HCT116 (cell line): Measurements from ENCODE around the gene TENM3. TPM values are rescaled to one million over a fixed set of nuclear protein-coding genes. Genes with fewer than 3 reads are reported as not detected.

Experiments used
- ATAC-seq: fragments of 200-7000 bp; cut with Tn5 transposase; 2 replicates; pipeline ENCODE4 v1.9.1; 2020; ENCODE audit warnings: mild to moderate bottlenecking, moderate library complexity
- BruUV-seq: library from RNA; stranded (reverse); fragments of 400-500 nt; replicated peaks from 2 replicates; lab custom pipeline; 2021; lab: Mats Ljungman, UMichigan
- CTCF ChIA-PET: fragments of 300-600 bp; sonication (Branson Sonifier 250); formaldehyde crosslinking; loops from one replicate; lab custom pipeline; 2021; ENCODE audit warnings: antibody characterized with exemption; lab: Charles Lee
- POLR2A ChIA-PET: fragments of 300-600, 350-600 bp; sonication (Branson Sonifier 250); formaldehyde crosslinking; loops from one replicate; lab custom pipeline; 2021; ENCODE audit warnings: antibody characterized with exemption; lab: Charles Lee
- RAD21 ChIA-PET, 2 experiments: fragments of 300-600 bp; sonication (Branson Sonifier 250); formaldehyde crosslinking; loops; one replicate each; lab custom pipeline; 2023; ENCODE audit warnings: low total read pairs in 2 of 2; ENCODE audit not compliant: uncharacterized antibody in 2 of 2, unreplicated experiment in 2 of 2, low non-redundant PET in 1 of 2; lab: Charles Lee
- DNase-seq: peaks from one replicate; pipeline ENCODE4 v3.0.0-alpha.2; 2010; ENCODE audit warnings: low read depth, low spot score
- H2AFZ ChIP-seq: fragments of 200-600 bp; shearing (Covaris generic), sonication (generic); 2 replicates; pipeline ENCODE4 v1.6.1; 2017; ENCODE audit warnings: low read depth, mixed run types, mixed read lengths, antibody characterized with exemption, low read length; ENCODE audit not compliant: poor library complexity, severe bottlenecking
- H3K27ac ChIP-seq: 2 replicates; pipeline ENCODE4 v1.5.1; 2012; ENCODE audit warnings: low read depth, low read length
- H3K27me3 ChIP-seq: fragments of 200-600 bp; sonication (generic); 2 replicates; pipeline ENCODE4 v1.6.1; 2016; ENCODE audit warnings: mixed run types, low read length, mixed read lengths; ENCODE audit not compliant: insufficient read depth
- H3K36me3 ChIP-seq, 2 experiments: fragments of 200-500 bp in 1 of 2; fragments of 200-600 bp in 1 of 2; sonication (Bioruptor generic) in 1 of 2; sonication (generic) in 1 of 2; 2 replicates each; pipeline versions ENCODE4 v1.5.1 to v1.6.1; 2014 to 2016; ENCODE audit warnings: low read length in 2 of 2, inconsistent platforms in 1 of 2, mixed read lengths in 1 of 2, mixed run types in 1 of 2; ENCODE audit not compliant: insufficient read depth in 2 of 2, control insufficient read depth in 1 of 2
- H3K4me1 ChIP-seq, 2 experiments: fragments of 200-600 bp in 1 of 2; sonication (generic) in 1 of 2; 2 replicates each; pipeline versions ENCODE4 v1.5.1 to v1.6.1; 2012 to 2017; ENCODE audit warnings: low read length in 2 of 2, inconsistent platforms in 1 of 2, mild to moderate bottlenecking in 1 of 2, mixed read lengths in 1 of 2, mixed run types in 1 of 2, moderate library complexity in 1 of 2; ENCODE audit not compliant: insufficient read depth in 2 of 2, control insufficient read depth in 1 of 2
- H3K4me2 ChIP-seq: fragments of 200-600 bp; sonication (generic); 2 replicates; pipeline ENCODE4 v1.6.1; 2017; ENCODE audit warnings: mixed run types, low read length, mixed read lengths
- H3K4me3 ChIP-seq, 2 experiments: fragments of 200-600 bp in 1 of 2; sonication (generic) in 1 of 2; replicated peaks in 1 of 2; 2 replicates each; pipeline ENCODE4 v1.5.1; 2011 to 2016; ENCODE audit warnings: low read length in 2 of 2, control low read depth in 1 of 2, low read depth in 1 of 2, mild to moderate bottlenecking in 1 of 2, mixed read lengths in 1 of 2, mixed run types in 1 of 2
- H3K79me2 ChIP-seq: fragments of 200-600 bp; sonication (generic); 2 replicates; pipeline ENCODE4 v1.6.1; 2017; ENCODE audit warnings: mild to moderate bottlenecking, mixed run types, low read length, moderate library complexity, mixed read lengths; ENCODE audit not compliant: insufficient read depth
- H3K9ac ChIP-seq: fragments of 200-600 bp; sonication (generic); 2 replicates; pipeline ENCODE4 v1.6.1; 2016; ENCODE audit warnings: low read length, mixed read lengths
- H3K9me2 ChIP-seq: fragments of 200-600 bp; sonication (generic), shearing (Covaris generic); 2 replicates; pipeline ENCODE4 v1.6.1; 2017; ENCODE audit warnings: mixed run types, mild to moderate bottlenecking, moderate library complexity; ENCODE audit not compliant: insufficient read depth
- H3K9me3 ChIP-seq, 2 experiments: fragments of 200-500 bp in 1 of 2; fragments of 200-600 bp in 1 of 2; sonication (Bioruptor generic) in 1 of 2; sonication (generic) in 1 of 2; 2 replicates each; pipeline ENCODE4 v1.6.1; 2014 to 2017; ENCODE audit warnings: low read length in 2 of 2, mixed read lengths in 2 of 2, inconsistent platforms in 1 of 2, low read depth in 1 of 2, mild to moderate bottlenecking in 1 of 2, mixed run types in 1 of 2, moderate library complexity in 1 of 2; ENCODE audit not compliant: control insufficient read depth in 1 of 2, insufficient read depth in 1 of 2
- H4K20me1 ChIP-seq: fragments of 200-600 bp; sonication (generic), shearing (Covaris generic); 2 replicates; pipeline ENCODE4 v1.6.1; 2017; ENCODE audit warnings: mixed run types, mild to moderate bottlenecking, moderate library complexity; ENCODE audit not compliant: insufficient read depth
- CBX3 ChIP-seq: IDR thresholded peaks from 2 replicates; pipeline ENCODE4 v1.6.1; 2012; ENCODE audit warnings: low read depth
- EGR1 ChIP-seq: IDR thresholded peaks from 2 replicates; pipeline ENCODE4 v1.6.1; 2012; ENCODE audit warnings: low read depth
- ELF1 ChIP-seq: IDR thresholded peaks from 2 replicates; pipeline ENCODE4 v1.6.1; 2012; ENCODE audit warnings: low read depth, borderline replicate concordance
- EZH2 ChIP-seq: fragments of 200-600 bp; sonication (generic); IDR thresholded peaks from 2 replicates; pipeline ENCODE4 v1.6.1; 2017; ENCODE audit warnings: antibody characterized with exemption, mixed run types
- JUND ChIP-seq: IDR thresholded peaks from 2 replicates; pipeline ENCODE4 v1.6.1; 2012
- POLR2A ChIP-seq: IDR thresholded peaks from 2 replicates; pipeline ENCODE4 v1.7.0; 2011; ENCODE audit warnings: borderline replicate concordance; ENCODE audit not compliant: insufficient read depth, insufficient read length; ENCODE audit errors: extremely low read depth
- POLR2AphosphoS5 ChIP-seq: IDR thresholded peaks from 2 replicates; pipeline ENCODE4 v1.6.1; 2011; ENCODE audit warnings: mild to moderate bottlenecking, low read depth, low read length, moderate library complexity
- SIN3A ChIP-seq: IDR thresholded peaks from 2 replicates; pipeline ENCODE4 v1.6.1; 2012; ENCODE audit warnings: low read depth
- SP1 ChIP-seq: IDR thresholded peaks from 2 replicates; pipeline ENCODE4 v1.6.1; 2012; ENCODE audit warnings: low read depth
- SRF ChIP-seq: IDR thresholded peaks from 2 replicates; pipeline ENCODE4 v1.6.1; 2012; ENCODE audit warnings: low read depth
- TCF7L2 ChIP-seq: IDR thresholded peaks from 2 replicates; pipeline ENCODE4 v1.7.0; 2011; ENCODE audit warnings: borderline replicate concordance, inconsistent platforms; ENCODE audit not compliant: insufficient read depth, insufficient read length; ENCODE audit errors: extremely low read depth
- YY1 ChIP-seq: IDR thresholded peaks from 2 replicates; pipeline ENCODE4 v1.6.1; 2011; ENCODE audit warnings: low read length, low read depth, moderate library complexity, mild to moderate bottlenecking; ENCODE audit not compliant: insufficient replicate concordance; ENCODE audit errors: extremely low read depth
- ZFX ChIP-seq: fragments of 450-650 bp; IDR thresholded peaks from 2 replicates; pipeline ENCODE4 v1.6.1; 2017
- ZNF274 ChIP-seq: fragments of 200-500 bp; sonication (Bioruptor generic); IDR thresholded peaks from 2 replicates; pipeline ENCODE4 v1.6.1; 2014; ENCODE audit warnings: mild to moderate bottlenecking, low read depth, low read length, inconsistent platforms
- intact Hi-C: fragments of 100-400 bp; cut with micrococcal nuclease; formaldehyde crosslinking; loops from 2 replicates; pipeline ENCODE4 v1.10.0; 2022
- total RNA-seq: library from RNA; stranded (reverse); gene quantifications from one replicate; pipeline ENCODE4 v1.2.1, GENCODE V29; 2021; ENCODE audit not compliant: unreplicated experiment
- TF ChIP-seq, protein P1 (sequence below): IDR thresholded peaks from 2 replicates; pipeline ENCODE4 v1.6.1; 2011; ENCODE audit warnings: mild to moderate bottlenecking, low read length, moderate library complexity; ENCODE audit not compliant: insufficient replicate concordance; ENCODE audit errors: extremely low read depth
- TF ChIP-seq, protein P2 (sequence below), 3 experiments: fragments of 200-600 bp in 1 of 3; sonication (generic) in 1 of 3; IDR thresholded peaks in 2 of 3; conservative IDR thresholded peaks in 1 of 3; 2 replicates each; pipeline ENCODE4 v1.5.1; 2012 to 2017; ENCODE audit warnings: low read depth in 2 of 3, low read length in 2 of 3, antibody characterized with exemption in 1 of 3, borderline replicate concordance in 1 of 3, control low read depth in 1 of 3, mild to moderate bottlenecking in 1 of 3, mixed read lengths in 1 of 3, mixed run types in 1 of 3, moderate library complexity in 1 of 3; ENCODE audit not compliant: insufficient read depth in 1 of 3
- TF ChIP-seq, protein P3 (sequence below): IDR thresholded peaks from 2 replicates; pipeline ENCODE4 v1.6.1; 2012

Gene TENM3
- total RNA-seq, 1 experiment from 2014 or later: 0.54 TPM

DNA sequence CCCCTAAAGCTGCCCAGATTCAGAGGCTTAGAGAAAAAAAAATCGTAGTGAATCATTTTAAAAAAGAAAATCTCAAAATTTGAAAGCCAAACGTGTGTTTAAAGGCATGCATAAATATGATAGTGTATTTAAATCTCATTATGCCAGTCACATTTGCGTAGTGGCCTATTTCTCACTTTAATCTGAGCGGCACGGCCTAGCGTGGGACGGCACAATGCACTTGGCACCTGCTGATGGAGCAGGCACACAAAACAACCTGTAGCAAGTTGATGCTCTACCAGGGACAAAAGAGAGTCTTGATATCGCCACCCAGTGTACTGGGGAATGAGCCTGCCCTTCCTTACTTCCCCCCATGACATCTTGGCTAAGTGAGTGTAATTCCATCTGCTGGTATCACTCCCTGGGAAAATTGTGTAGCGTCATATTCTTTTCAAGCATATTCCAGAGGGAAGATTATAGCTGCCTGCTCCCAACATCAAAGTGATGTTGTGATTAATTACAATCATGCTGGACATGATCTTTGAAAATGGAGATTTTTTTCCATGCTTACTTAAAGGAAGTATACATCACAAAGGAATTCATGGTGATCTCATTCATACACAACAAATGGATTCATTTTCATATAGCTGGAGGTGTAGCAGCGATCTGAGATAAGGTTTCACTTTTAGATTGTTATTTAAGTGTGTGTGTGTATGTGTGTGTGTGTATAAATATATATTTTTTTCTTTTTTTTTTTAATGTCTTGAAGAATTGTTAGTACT is 535.2 kb downstream of the TENM3 start:
- Histone ChIP-seq H4K20me1 (no peaks in the 10 kb centered on the region), H3K9me3 (no peaks in the 10 kb centered on the region), H3K9ac (no peak overlapping the region), H3K27me3 (peaks cover 18% of the 10 kb centered on the region)
- intact Hi-C loops: no loop called here
- TF ChIP-seq ELF1: no peak
- TF ChIP-seq, all 23 proteins: peak for 0
- Histone ChIP-seq H3K4me1 (no peaks in the 10 kb centered on the region), H2AFZ (no peak overlapping the region), H3K27ac (no peak overlapping the region), H3K36me3 (no peaks in the 10 kb centered on the region), H3K4me3 (no peak overlapping the region), H3K4me2 (no peak overlapping the region), H3K79me2 (no peaks in the 10 kb centered on the region), H3K9me2 (no peaks in the 10 kb centered on the region)
- ATAC-seq (no peak), DNase-seq (no peak)
- CTCF ChIA-PET: no interaction called here
- RAD21 ChIA-PET: no interaction called here
- POLR2A ChIA-PET: no interaction called here
- no TSS peak for BruUV-seq

DNA sequence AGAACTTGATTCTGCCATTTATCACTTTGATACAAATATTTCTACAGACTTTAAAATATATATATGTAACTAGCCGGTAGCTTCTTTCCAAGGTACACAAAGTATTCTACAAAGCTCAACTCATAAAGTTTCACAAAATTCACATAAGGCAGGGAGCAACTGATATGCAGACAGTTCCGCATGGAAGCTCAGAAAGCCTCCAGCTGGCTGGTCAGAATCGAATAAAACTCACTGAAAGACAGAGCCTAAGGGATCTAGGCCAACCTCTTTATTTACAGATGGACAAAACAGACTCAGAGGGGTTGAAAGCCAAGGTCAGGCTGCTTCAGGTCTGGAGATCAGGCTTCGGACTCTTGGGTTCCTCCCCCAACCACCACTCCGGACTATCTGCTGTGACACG is 543.8 kb downstream of the TENM3 start:
- intact Hi-C loops: no loop called here
- Histone ChIP-seq H3K4me2 (no peak overlapping the region), H3K79me2 (no peaks in the 10 kb centered on the region), H3K27me3 (peaks cover 9% of the 10 kb centered on the region; the same call in 1 of the 2 replicates), H3K9me3 (no peaks in the 10 kb centered on the region), H3K4me3 (no peak overlapping the region), H4K20me1 (no peaks in the 10 kb centered on the region), H3K36me3 (no peaks in the 10 kb centered on the region), H3K9me2 (no peaks in the 10 kb centered on the region), H3K4me1 (no peaks in the 10 kb centered on the region), H3K27ac (no peak overlapping the region), H3K9ac (no peak overlapping the region), H2AFZ (no peak overlapping the region)
- no TSS peak for BruUV-seq
- ATAC-seq (no peak), DNase-seq (no peak)
- CTCF ChIA-PET: no interaction called here
- RAD21 ChIA-PET: no interaction called here
- POLR2A ChIA-PET: no interaction called here
- TF ChIP-seq, protein P1, sequence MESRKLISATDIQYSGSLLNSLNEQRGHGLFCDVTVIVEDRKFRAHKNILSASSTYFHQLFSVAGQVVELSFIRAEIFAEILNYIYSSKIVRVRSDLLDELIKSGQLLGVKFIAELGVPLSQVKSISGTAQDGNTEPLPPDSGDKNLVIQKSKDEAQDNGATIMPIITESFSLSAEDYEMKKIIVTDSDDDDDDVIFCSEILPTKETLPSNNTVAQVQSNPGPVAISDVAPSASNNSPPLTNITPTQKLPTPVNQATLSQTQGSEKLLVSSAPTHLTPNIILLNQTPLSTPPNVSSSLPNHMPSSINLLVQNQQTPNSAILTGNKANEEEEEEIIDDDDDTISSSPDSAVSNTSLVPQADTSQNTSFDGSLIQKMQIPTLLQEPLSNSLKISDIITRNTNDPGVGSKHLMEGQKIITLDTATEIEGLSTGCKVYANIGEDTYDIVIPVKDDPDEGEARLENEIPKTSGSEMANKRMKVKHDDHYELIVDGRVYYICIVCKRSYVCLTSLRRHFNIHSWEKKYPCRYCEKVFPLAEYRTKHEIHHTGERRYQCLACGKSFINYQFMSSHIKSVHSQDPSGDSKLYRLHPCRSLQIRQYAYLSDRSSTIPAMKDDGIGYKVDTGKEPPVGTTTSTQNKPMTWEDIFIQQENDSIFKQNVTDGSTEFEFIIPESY: no peak
- no peak for TF ChIP-seq POLR2AphosphoS5
- no peak for TF ChIP-seq ZNF274
- TF ChIP-seq, protein P2, sequence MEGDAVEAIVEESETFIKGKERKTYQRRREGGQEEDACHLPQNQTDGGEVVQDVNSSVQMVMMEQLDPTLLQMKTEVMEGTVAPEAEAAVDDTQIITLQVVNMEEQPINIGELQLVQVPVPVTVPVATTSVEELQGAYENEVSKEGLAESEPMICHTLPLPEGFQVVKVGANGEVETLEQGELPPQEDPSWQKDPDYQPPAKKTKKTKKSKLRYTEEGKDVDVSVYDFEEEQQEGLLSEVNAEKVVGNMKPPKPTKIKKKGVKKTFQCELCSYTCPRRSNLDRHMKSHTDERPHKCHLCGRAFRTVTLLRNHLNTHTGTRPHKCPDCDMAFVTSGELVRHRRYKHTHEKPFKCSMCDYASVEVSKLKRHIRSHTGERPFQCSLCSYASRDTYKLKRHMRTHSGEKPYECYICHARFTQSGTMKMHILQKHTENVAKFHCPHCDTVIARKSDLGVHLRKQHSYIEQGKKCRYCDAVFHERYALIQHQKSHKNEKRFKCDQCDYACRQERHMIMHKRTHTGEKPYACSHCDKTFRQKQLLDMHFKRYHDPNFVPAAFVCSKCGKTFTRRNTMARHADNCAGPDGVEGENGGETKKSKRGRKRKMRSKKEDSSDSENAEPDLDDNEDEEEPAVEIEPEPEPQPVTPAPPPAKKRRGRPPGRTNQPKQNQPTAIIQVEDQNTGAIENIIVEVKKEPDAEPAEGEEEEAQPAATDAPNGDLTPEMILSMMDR (IDR thresholded peaks at IDR 0.05 in 2 of 3, conservative IDR thresholded peaks at IDR 0.05 in 1 of 3; ENCODE audit: borderline replicate concordance in 1 of 3, insufficient read depth in 1 of 3, low read depth in 2 of 3, low read length in 2 of 3): no peak
- no peak for TF ChIP-seq YY1
- TF ChIP-seq, protein P3, sequence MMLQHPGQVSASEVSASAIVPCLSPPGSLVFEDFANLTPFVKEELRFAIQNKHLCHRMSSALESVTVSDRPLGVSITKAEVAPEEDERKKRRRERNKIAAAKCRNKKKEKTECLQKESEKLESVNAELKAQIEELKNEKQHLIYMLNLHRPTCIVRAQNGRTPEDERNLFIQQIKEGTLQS: no peak
- TF ChIP-seq SIN3A: no peak
- no peak for TF ChIP-seq CBX3
- no peak for TF ChIP-seq EGR1
- TF ChIP-seq EZH2: no peak
- TF ChIP-seq POLR2A: no peak
- no peak for TF ChIP-seq ELF1
- TF ChIP-seq SRF: no peak
- no peak for TF ChIP-seq TCF7L2
- TF ChIP-seq JUND: no peak
- TF ChIP-seq ZFX: no peak
- TF ChIP-seq SP1: no peak
